ENCODE measurements around the gene MTCL1.

MTCL1 gene

DNA sequence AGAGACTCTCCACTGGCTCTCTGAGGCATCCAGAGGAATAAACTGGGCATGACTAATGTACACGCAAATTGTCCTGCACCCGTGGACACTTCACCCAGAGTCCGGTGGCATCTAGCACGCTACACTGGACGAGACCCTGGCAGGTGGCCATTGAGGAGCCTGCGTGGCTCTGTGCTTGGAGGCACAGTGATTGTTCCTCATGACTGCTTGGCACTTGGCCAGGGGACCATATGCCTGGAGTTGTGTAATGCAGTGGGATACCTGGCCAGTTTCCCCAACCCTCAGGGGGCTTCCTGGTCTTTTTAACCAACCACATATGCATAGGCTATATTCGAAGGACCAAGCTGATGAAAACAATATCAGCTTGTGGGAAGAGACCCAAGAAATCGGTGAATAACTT is 66.6 kb downstream of the MTCL1 start:
- DNase-seq (ENCODE audit: low read depth, low spot score): no peak

DNA sequence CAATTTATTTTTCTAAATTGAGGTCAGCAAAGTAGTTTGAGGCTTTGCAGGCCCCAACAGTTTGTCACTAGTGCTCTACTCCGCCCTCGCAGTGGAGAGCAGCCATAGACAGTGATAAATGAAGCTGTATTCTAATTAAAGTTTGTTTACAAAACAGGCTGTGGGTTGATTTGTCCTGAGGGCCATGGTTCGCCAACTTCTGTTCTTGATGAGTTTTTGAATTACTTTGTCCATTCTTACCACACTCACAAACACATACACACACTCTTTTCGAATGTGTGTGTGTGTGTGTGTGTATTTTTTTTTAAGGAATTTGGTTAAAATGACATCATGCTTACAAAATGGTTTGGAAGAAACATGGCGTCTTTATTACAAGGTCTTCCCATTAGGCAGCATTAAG is 68.6 kb downstream of the MTCL1 start:
- DNase-seq (ENCODE audit: low read depth, low spot score): peak; percentile 76

DNA sequence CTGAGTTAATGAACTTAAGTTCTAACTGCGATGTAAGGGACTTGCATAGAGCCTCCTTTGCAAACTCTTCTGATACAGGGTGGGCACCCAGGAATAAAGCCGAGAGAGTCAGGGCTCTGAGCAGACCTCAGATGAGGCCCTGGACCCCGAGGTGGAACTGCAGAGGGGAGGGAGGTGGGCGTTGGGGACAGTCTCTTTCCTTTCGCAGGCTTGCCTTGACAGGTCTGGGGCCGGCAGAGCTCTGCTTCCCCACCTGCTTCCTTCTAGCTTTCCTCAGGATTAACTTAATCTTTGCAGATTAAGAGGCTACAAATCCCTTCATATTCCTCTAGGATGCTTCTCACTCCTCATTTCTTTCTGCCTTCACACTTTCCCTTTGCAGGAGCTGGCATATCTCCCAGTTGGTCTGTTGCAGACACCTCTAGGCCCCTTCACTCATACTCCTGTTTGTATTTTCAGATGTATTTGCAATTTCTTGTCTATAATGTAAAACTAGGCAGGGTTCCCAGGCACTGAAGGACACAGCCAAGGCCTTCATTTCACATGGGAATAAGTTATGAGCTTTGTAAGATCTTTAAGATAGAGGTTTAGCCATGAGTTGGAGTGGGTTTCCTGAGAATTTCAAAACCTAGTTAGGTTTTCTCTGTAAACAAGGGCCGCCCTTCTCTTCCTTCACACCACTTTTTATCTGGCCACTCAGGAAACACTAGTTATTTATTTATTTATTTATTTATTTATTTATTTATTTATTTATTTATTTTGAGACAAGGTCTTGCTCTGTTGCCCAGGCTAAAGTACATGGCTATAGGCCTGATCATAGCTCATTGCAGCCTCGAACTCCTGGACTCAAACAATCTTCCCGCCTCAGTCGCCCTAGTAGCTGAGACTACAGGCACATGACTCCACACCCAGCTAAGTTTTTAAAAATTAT is 70.9 kb downstream of the MTCL1 start:
- no peak for DNase-seq (ENCODE audit: low read depth, low spot score)

DNA sequence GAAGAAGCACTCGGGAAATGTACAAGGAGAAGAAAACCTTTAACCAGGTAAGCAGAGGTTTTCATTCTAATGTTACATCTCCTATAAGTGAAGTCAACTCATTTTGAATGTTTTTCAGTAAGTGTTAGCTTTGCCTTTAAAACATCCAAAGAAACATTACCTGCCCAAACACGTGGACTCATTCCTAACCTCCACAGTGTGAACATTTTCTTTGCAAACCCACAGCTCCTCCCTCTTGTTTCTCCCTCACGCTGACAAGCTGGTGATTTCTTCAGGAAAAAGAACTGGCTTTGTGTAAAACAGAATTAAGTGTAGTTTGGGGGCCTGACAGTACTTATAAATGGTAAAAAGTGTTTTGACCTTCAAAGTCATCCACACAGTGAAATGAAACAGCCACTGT is 72.5 kb downstream of the MTCL1 start:
- DNase-seq (ENCODE audit: low read depth, low spot score): no peak

DNA sequence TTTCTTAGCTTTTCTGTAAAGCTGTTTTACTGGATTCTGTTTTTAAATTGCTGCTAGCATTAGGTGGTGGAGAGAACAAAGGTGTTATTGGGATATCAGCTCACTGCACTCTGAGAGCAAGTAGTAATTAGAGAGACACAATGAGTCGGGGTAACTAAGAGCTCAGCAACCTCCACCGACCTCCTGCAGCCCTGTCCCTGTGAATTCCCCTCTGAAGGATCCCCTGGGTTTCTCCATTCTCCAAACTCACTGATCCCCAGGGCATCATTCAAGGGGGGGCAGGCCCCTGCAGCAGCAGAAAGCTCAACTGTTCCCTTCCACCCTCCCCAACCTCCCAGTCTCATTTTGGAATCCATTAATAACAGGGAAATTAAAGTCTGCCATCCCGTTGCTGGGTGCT is 73.0 kb downstream of the MTCL1 start:
- peak; percentile 51 for DNase-seq (ENCODE audit: low read depth, low spot score)

DNA sequence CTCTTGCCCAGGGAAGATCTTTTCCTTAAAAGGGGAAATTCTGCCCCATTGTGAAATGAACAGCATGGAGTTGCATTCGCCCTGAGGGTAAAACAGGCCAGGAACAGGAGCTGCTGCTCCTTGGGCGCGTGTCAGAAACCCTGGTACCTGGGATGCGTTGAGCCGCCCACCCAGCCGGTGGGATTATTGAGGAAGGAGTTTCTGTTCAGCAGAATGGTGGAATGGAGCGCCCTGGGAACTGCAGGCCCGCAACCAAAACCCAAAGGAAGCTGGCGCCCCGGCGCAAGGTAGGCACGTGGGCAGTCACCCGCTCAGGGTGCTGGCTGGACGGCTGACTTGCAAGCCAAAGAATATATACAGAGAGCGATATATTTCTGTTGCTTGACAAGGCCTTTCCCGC is 73.5 kb downstream of the MTCL1 start:
- DNase-seq (ENCODE audit: low read depth, low spot score): peak; percentile 60

DNA sequence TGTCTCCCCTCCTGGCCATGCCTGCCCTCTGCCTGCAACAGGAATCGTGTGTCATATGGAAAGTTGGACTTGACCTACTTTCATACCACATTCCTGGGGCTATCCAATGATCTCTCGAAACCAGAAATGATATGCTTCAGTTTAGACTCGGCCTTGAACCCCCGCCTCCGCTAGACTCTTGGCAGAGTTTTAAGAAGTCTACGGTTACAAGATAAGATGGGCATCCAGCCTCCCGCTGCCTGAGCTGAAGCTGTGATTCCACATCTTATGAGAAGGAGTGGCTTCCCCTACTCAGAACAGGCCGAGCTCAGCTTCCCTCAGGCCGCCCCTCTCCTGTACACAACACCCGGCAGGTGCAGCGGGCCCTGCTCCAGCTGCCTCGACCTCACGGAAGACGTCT is 73.9 kb downstream of the MTCL1 start:
- no peak for DNase-seq (ENCODE audit: low read depth, low spot score)

DNA sequence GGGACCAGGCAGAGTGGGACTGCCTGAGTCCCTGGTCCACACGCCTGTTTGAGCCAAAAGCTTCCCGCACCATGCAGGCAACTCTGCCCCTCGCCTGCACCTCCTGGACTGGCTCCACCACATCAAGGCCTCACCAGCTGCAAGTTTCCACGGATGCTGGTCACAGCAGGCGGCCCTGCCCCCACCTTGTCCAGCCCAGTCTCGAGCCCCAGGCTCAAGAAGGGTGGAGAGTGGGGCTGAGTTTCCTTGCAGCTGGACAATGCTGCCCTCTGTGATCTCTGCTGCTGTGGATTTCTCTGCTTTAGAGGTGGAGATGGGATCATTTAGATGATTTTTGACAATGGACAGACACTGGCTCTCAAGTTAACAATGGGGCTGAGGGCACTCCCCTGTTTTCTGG is 74.9 kb downstream of the MTCL1 start:
- DNase-seq (ENCODE audit: low read depth, low spot score): no peak

DNA sequence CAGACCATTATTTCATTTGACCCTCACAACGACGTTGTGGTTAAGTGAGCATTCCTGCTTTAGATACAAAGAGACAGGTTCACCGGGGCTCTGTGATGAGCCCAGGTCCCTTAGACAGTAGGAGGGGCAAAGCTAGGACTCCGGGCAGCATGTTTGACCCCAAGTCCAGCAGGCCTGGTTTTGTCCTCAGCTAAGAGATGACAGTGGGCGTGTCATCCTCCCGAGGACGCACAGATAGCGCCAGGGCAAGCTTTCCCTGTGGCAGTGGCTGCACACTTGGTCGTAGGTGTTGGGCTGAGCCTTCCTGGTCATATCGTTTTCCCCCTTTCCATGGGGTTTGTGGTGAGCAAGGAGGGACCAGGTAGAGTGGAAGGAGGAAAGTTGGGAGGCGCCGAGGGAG is 76.3 kb downstream of the MTCL1 start:
- no peak for DNase-seq (ENCODE audit: low read depth, low spot score)

DNA sequence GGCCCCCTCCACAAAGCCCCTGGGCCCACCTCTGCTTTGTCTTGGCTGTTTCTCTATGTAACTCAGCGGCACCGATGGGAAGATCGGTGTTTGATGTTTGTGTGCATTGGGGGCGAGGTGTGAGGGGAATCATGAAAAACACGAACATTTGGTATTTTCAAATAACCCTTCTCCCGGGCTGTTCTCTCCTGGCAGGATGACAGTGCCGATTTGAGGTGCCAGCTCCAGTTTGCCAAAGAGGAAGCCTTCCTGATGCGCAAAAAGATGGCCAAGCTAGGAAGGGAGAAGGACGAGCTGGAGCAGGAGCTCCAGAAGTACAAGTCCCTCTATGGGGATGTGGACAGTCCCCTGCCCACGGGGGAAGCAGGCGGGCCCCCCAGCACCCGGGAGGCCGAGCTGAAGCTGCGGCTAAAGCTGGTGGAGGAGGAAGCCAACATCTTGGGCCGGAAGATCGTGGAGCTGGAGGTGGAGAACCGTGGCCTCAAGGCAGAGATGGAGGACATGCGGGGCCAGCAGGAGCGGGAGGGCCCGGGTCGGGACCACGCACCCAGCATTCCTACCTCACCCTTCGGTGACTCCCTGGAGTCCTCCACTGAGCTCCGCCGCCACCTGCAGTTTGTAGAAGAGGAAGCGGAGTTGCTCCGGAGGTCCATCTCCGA is 78.1 kb downstream of the MTCL1 start:
- no peak for DNase-seq (ENCODE audit: low read depth, low spot score)

DNA sequence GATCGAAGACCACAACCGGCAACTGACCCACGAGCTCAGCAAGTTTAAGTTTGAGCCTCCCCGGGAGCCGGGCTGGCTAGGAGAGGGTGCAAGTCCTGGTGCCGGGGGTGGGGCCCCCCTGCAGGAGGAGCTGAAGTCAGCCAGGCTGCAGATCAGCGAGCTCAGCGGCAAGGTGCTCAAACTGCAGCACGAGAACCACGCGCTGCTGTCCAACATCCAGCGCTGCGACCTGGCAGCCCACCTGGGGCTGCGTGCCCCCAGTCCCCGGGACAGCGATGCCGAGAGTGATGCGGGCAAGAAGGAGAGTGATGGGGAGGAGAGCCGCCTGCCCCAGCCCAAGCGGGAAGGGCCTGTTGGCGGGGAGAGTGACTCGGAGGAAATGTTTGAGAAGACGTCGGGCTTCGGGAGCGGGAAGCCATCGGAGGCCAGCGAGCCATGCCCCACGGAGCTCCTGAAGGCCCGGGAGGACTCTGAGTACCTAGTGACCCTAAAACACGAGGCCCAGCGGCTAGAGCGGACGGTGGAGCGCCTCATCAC is 78.7 kb downstream of the MTCL1 start:
- no peak for DNase-seq (ENCODE audit: low read depth, low spot score)

DNA sequence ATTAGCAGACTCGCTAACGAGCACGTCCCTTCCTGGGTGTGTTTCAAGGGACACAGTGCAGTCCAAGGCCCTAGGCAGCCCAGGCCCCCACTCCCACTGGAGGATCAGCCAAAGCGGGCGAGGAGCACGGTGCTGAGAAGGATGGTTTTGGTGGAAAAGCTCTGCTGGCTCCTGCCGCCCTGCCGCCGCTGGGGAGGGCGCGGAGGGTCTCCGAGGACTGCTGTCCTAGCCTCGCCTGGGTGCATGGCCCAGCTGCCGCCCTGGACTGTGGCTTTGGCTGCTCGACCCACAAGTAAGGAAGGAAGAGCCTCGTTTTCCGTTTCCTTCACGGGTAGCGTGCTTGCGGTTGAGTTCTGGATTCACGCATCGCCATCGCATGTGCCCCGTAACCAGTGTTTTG is 79.9 kb downstream of the MTCL1 start:
- no peak for DNase-seq (ENCODE audit: low read depth, low spot score)

DNA sequence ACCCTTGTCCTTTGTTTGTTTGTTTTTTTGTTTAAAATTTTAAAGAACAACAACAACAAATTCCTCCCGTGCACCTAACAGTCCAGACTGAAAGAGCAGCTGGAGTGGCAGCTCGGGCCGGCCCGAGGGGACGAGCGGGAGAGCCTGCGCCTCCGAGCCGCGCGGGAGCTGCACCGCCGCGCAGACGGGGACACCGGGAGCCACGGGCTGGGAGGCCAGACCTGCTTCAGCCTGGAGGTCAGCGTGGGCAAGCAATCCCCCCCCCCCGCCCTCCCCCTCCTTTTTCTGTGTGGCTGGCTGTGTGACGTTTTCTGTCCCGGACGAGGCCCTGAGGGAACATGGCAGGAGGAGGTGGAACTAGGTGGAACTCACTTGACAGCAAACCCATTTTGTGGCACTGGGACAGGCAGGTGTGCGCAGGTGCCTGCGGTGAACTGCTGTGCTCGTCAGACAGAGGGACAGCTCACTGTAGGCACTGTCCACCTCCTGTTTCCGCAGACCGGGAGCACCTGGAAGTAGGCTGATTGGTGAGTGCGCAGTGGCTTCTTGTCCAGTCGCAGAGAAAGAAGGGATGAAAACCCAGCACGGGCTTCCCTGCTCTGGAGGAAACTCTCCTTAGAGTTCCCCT is 80.6 kb downstream of the MTCL1 start:
- DNase-seq (ENCODE audit: low read depth, low spot score): no peak

DNA sequence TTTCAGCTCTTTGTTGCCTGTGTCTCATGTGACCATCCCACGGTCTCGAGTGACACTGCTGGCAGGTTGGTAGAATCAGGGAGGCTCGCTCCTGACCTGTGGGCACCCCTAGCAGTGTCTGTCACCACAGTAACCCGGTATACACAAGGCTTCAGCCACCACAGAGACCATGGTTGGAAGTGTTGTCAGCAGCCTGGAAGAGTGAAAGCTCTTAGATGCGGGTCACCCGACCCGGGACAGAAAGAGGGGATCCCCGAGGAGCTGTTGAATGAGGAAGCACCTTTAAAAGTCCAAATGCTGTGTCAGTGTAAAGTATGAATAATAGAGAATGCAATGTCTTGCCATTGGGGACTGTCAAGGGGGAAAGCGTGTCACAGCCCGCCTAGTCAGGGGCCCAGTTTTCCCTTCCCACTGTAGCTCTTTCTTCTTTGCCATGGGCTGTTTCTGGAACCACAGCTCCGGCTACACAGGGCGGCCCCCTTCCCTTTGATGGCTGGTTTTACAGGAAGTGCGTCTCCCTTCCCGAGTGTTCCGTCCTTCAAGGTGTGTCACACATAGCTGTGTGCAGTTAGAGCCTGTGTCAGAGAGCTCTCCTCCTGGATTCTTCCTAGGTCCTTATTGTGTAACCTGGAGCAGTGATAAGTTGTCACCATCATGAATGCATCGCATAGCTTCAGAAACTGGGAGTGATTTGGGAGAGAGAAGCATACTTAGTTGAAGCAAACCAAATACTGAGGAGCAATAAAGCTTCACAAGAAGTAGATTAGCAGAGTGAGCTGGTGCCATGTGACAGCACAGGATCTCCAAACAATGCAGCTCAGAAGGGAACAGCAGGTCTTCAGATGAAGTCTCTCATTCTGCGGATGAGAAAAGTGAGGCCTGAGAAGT is 81.4 kb downstream of the MTCL1 start:
- DNase-seq (ENCODE audit: low read depth, low spot score): no peak

DNA sequence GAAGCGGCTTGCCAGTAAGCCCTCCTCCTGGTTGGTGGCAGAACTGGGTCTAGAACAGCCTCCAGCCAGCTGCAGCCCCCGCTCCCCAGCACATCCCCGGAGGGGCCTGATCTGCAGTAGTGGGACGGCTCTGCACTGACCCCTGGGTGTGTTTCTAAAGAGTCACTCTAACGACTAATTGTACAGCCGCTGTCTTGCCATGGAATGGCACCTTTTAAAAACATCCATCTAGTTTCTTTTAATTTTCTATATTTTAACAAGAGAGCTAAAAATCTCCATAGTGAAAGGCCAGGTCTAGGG is 82.0 kb downstream of the MTCL1 start:
- peak; percentile 49 for DNase-seq (ENCODE audit: low read depth, low spot score)

DNA sequence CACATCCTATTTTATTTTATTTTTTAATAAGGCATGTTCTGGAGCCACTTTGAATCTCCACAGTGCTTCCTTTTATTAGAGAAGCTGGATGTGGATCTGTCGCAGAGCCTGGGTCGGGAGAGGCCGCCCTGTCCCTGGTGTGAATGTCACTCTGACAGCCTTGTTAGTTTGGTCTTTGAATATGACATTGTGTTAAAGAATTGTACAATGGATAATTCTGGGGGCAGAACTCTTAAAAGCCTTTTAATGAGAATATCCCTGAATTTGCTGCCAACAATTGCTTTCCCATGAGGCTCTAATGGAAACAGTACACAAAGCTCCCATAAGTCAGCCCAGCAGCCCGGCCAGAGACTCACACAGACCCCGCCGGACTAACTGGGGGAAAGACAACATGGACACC is 82.4 kb downstream of the MTCL1 start:
- DNase-seq (ENCODE audit: low read depth, low spot score): no peak

DNA sequence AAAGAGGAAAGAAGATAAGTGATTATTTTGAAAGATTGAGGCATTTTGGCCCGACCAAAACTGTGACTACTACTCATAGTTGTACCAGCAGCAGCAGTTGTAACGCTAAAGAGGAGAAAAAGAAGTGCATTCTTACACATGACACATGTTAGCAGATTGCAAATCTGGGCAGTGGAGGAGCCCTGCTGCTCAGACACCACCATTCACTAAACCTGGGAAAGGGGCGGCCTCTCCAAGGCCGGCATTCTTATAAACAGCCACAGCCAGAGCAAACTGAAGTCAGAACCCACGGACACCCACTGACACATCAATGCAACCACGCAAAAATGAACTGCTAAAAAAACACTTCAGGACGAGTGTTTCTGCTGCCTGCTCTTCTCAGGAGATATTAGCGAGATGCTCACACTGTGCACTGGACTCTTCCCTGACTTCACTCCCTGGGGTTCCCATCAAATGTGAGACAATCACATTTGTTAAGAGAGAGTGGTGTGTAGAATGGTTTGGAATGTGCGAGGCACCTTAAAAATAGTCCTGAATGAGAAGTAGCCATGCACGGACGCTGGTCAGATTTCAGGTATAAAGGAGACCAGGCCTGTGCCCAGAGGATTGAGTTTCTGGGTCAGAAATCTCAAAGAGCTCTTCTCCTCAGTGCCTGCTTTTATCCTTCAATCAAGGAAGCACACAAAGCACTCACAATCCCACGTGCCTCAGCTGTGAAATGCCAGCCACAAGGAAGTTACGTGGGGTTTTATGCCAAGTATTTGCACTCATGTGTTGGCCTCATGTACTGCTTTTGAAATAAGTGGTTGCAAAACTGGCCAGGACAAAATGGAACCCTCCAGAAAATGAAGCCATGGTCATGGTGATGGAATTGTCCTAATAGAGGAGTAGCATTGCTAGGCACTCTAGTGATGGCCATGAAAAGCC is 83.4 kb downstream of the MTCL1 start:
- DNase-seq (ENCODE audit: low read depth, low spot score): no peak

DNA sequence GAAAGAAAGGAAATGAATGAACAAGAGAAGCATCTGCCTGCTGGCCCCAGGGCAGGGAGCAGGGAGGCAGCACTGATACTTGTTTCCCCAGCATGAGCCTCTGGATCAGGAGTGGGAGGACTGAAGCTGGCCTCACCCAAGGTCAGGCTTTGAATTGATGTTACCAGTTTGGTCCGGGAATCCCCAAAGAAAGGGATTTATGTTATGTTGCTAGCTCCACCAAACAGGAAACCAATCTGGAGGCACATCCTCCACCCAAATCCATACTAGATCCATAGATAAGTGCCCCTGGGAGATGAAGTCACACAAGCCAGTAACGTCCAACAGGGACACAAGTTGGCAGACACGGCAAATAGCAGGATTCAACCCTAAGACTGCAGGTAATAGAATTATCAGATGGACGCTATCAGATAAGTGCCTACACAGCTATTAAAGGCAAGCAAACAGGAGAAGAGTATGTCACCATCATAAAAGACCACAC is 85.9 kb downstream of the MTCL1 start:
- DNase-seq (ENCODE audit: low read depth, low spot score): peak; percentile 43

DNA sequence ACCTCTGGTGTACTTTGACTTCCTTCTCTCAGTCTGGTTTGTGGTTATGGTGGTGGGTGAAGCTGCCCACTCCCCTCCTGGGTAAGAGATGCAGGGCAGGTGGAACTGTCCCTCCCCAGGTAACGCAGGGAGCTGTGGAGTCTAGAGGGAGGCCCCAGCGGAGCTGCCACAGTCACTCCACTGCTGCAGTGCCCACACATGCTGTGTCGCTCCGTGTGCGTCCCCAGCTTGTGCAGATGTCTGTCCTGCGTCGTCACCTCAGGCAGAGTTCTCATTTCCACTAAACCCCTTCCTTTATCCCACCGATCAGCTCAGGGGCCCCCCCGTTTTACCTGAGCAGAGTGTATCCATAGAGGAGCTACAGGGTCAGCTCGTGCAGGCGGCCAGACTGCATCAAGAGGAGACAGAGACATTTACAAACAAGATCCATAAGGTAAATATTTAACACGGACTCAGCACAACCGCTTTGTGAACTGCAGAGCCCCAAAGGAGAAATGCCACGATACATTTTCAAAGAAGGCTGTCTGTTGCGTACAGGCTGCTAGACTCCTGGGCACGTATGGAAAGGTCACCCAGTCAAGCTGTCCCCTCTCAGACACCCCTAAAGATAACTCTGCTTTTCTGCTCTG is 87.4 kb downstream of the MTCL1 start:
- DNase-seq (ENCODE audit: low read depth, low spot score): no peak
